KMS-11 (cell line): ENCODE data around the gene OR10P1.

Experiments used
- H2AFZ ChIP-seq: fragments of 200-600 bp; sonication (generic); 2 replicates; pipeline ENCODE4 v1.6.1; 2016; ENCODE audit warnings: antibody characterized with exemption, mixed run types, low read depth
- H3K27ac ChIP-seq: fragments of 200-600 bp; sonication (generic); 2 replicates; pipeline ENCODE4 v1.6.1; 2016; ENCODE audit warnings: mild to moderate bottlenecking, mixed run types
- H3K27me3 ChIP-seq: fragments of 200-600 bp; sonication (generic); 2 replicates; pipeline ENCODE4 v1.6.1; 2017; ENCODE audit warnings: mild to moderate bottlenecking, low read depth, mixed run types, moderate library complexity; ENCODE audit not compliant: insufficient read depth
- H3K36me3 ChIP-seq: fragments of 200-600 bp; sonication (generic); 2 replicates; pipeline ENCODE4 v1.6.1; 2017; ENCODE audit warnings: mild to moderate bottlenecking, mixed run types; ENCODE audit not compliant: insufficient read depth
- H3K4me1 ChIP-seq: fragments of 200-600 bp; sonication (generic); 2 replicates; pipeline ENCODE4 v1.6.1; 2016; ENCODE audit warnings: mild to moderate bottlenecking, low read depth, mixed run types; ENCODE audit not compliant: poor library complexity, severe bottlenecking
- H3K4me2 ChIP-seq: fragments of 200-600 bp; sonication (generic); 2 replicates; pipeline ENCODE4 v1.7.0; 2016; ENCODE audit warnings: mild to moderate bottlenecking, mixed run types
- H3K4me3 ChIP-seq: fragments of 200-600 bp; sonication (generic); IDR thresholded peaks from 2 replicates; pipeline ENCODE4 v1.6.1; 2017; ENCODE audit warnings: low read depth, low read length, mixed read lengths; ENCODE audit not compliant: insufficient read depth
- H3K79me2 ChIP-seq: fragments of 200-600 bp; sonication (generic); 2 replicates; pipeline ENCODE4 v1.6.1; 2016; ENCODE audit warnings: low read depth, mixed run types; ENCODE audit not compliant: insufficient read depth
- H3K9ac ChIP-seq: fragments of 200-600 bp; sonication (generic); 2 replicates; pipeline ENCODE4 v1.6.1; 2016; ENCODE audit warnings: mild to moderate bottlenecking, mixed run types
- H4K20me1 ChIP-seq: fragments of 200-600 bp; sonication (generic); 2 replicates; pipeline ENCODE4 v1.6.1; 2016; ENCODE audit warnings: mild to moderate bottlenecking, mixed run types; ENCODE audit not compliant: insufficient read depth
- CTCF ChIP-seq: fragments of 200-600 bp; sonication (generic); conservative IDR thresholded peaks from 2 replicates; pipeline ENCODE4 v1.6.1; 2017; ENCODE audit warnings: low read depth, mild to moderate bottlenecking, antibody characterized with exemption, low read length, moderate library complexity, mixed read lengths

The OR10P1 gene

GRCh38 chr12:55653031-55653430, 16.3 kb downstream of the OR10P1 start:
- Histone ChIP-seq H4K20me1 (no peaks in the 10 kb centered on the region), H3K79me2 (no peaks in the 10 kb centered on the region), H3K4me2 (no peak overlapping the region), H3K27me3 (no peaks in the 10 kb centered on the region), H3K36me3 (no peaks in the 10 kb centered on the region), H3K4me1 (no peaks in the 10 kb centered on the region), H3K27ac (no peak overlapping the region), H3K9ac (no peak overlapping the region), H2AFZ (no peak overlapping the region), H3K4me3 (no peak overlapping the region)
- TF ChIP-seq CTCF: no peak

- no peak for TF ChIP-seq CTCF
- H3K79me2 ChIP-seq: no peaks in the 10 kb centered on the region
- no peak overlapping the region for H3K27ac ChIP-seq
- H3K4me2 ChIP-seq: no peak overlapping the region
- H3K36me3 ChIP-seq: no peaks in the 10 kb centered on the region
- H3K4me1 ChIP-seq: no peaks in the 10 kb centered on the region
- H4K20me1 ChIP-seq: no peaks in the 10 kb centered on the region
- no peak overlapping the region for H3K9ac ChIP-seq
- H3K27me3 ChIP-seq: no peaks in the 10 kb centered on the region; the same call in 1 of the 2 replicates
- no peak overlapping the region for H2AFZ ChIP-seq
- H3K4me3 ChIP-seq: no peak overlapping the region
Measured at GRCh38 chr12:55654511-55655214, 18.0 kb downstream of the OR10P1 start.

- H3K27ac ChIP-seq: no peak overlapping the region
- no peak overlapping the region for H2AFZ ChIP-seq
- H4K20me1 ChIP-seq: no peaks in the 10 kb centered on the region
- TF ChIP-seq CTCF: no peak
- H3K4me1 ChIP-seq: no peaks in the 10 kb centered on the region
- H3K9ac ChIP-seq: no peak overlapping the region
- no peaks in the 10 kb centered on the region; the same call in 1 of the 2 replicates for H3K27me3 ChIP-seq
- H3K4me2 ChIP-seq: no peak overlapping the region
- no peaks in the 10 kb centered on the region for H3K36me3 ChIP-seq
- H3K4me3 ChIP-seq: no peak overlapping the region
- no peaks in the 10 kb centered on the region for H3K79me2 ChIP-seq
Measured at GRCh38 chr12:55657212-55657611, 20.5 kb downstream of the OR10P1 start.

- Histone ChIP-seq H3K4me1 (no peaks in the 10 kb centered on the region), H3K4me2 (no peak overlapping the region), H3K9ac (no peak overlapping the region), H3K79me2 (no peaks in the 10 kb centered on the region), H3K27ac (no peak overlapping the region), H2AFZ (no peak overlapping the region), H3K36me3 (no peaks in the 10 kb centered on the region), H3K27me3 (no peaks in the 10 kb centered on the region; the same call in 1 of the 2 replicates), H3K4me3 (no peak overlapping the region), H4K20me1 (no peaks in the 10 kb centered on the region)
- no peak for TF ChIP-seq CTCF
Measured at GRCh38 chr12:55658212-55658611, 21.5 kb downstream of the OR10P1 start.
